ENCODE measurements around the gene SSH2.
"Not testable (repeated sequence)": the region's sequence is repeated elsewhere in the genome, so short reads cannot be mapped to it uniquely, and the experiment has no call there.

The SSH2 gene

DNA sequence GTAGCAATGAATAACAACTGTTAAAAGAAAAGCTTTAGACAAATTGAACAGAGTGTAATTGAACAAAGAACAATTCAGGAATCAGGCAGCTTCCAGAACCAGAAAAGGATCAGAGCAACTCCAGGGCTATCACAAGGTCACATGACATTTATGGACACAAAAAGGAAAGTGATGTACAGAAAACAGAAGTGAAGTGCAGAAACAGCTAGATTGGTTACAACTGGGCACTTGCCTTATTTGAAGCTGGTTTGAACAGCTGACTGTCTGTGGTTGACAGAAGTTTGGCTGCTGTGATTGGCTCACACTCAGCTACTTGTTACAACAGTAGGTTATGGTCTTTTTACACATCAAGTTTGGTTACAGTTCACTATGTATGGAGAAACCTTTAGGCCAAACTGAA lies 26.2 kb upstream of the SSH2 start:
- Histone ChIP-seq H3K4me1 (ENCODE audit: control insufficient read depth, insufficient read depth, low read length) (no peaks in the 10 kb centered on the region), H3K27me3 (ENCODE audit: control insufficient read depth, insufficient read depth, low read length) (no peaks in the 10 kb centered on the region), H3K9me3 (ENCODE audit: control insufficient read depth, insufficient read depth, low read length) (peaks cover 12% of the 10 kb centered on the region), H3K9ac (ENCODE audit: low read depth, low read length) (no peak overlapping the region), H3K36me3 (ENCODE audit: control insufficient read depth, insufficient read depth, low read length) (no peaks in the 10 kb centered on the region), H3K27ac (ENCODE audit: low read depth, low read length) (no peak overlapping the region), H3K4me3 (ENCODE audit: low read depth, low read length) (no peak overlapping the region)

GRCh38 chr17:29954405-29954804 lies 24.4 kb upstream of the SSH2 start:
- Histone ChIP-seq H3K4me3 (ENCODE audit: low read depth, low read length) (no peak overlapping the region), H3K36me3 (ENCODE audit: control insufficient read depth, insufficient read depth, low read length) (no peaks in the 10 kb centered on the region), H3K9me3 (ENCODE audit: control insufficient read depth, insufficient read depth, low read length) (peaks cover 12% of the 10 kb centered on the region), H3K4me1 (ENCODE audit: control insufficient read depth, insufficient read depth, low read length) (no peaks in the 10 kb centered on the region), H3K9ac (ENCODE audit: low read depth, low read length) (no peak overlapping the region), H3K27ac (ENCODE audit: low read depth, low read length) (no peak overlapping the region), H3K27me3 (ENCODE audit: control insufficient read depth, insufficient read depth, low read length) (no peaks in the 10 kb centered on the region)

GRCh38 chr17:29949696-29950095 lies 19.7 kb upstream of the SSH2 start:
- no peak overlapping the region for H3K27ac ChIP-seq (ENCODE audit: low read depth, low read length)
- no peaks in the 10 kb centered on the region for H3K27me3 ChIP-seq (ENCODE audit: control insufficient read depth, insufficient read depth, low read length)
- no peak overlapping the region for H3K9ac ChIP-seq (ENCODE audit: low read depth, low read length)
- peaks cover 11% of the 10 kb centered on the region for H3K9me3 ChIP-seq (ENCODE audit: control insufficient read depth, insufficient read depth, low read length)
- no peak overlapping the region for H3K4me3 ChIP-seq (ENCODE audit: low read depth, low read length)
- H3K4me1 ChIP-seq (ENCODE audit: control insufficient read depth, insufficient read depth, low read length): no peaks in the 10 kb centered on the region
- no peaks in the 10 kb centered on the region for H3K36me3 ChIP-seq (ENCODE audit: control insufficient read depth, insufficient read depth, low read length)

- Histone ChIP-seq H3K27ac (ENCODE audit: low read depth, low read length) (no peak overlapping the region), H3K4me3 (ENCODE audit: low read depth, low read length) (no peak overlapping the region), H3K9ac (ENCODE audit: low read depth, low read length) (no peak overlapping the region)
These were observed 18.6 kb upstream of the SSH2 start for GRCh38 chr17:29948448-29949215.

DNA sequence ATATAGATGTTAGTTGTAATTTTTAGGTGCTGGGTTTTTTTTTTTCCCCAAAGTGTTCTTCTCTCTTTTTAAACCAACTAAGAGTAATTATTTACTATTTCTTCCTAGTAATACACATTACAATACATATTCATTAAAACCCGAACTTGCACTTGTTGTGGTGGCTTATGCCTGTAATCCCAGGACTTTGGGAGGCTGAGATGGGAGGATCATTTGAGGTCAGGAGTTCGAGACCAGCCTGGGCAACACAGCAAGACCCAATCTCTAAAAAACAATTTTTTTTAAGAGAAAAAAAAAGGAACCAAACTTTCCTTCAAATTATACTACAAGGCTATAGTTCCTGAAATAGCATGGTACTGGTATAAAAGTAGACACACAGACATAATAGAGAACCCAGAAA lies 15.3 kb upstream of the SSH2 start:
- H3K36me3 ChIP-seq (ENCODE audit: control insufficient read depth, insufficient read depth, low read length): no peaks in the 10 kb centered on the region
- no peak overlapping the region for H3K9ac ChIP-seq (ENCODE audit: low read depth, low read length)
- no peak overlapping the region for H3K4me3 ChIP-seq (ENCODE audit: low read depth, low read length)
- H3K27me3 ChIP-seq (ENCODE audit: control insufficient read depth, insufficient read depth, low read length): no peaks in the 10 kb centered on the region
- no peaks in the 10 kb centered on the region for H3K9me3 ChIP-seq (ENCODE audit: control insufficient read depth, insufficient read depth, low read length)
- no peaks in the 10 kb centered on the region for H3K4me1 ChIP-seq (ENCODE audit: control insufficient read depth, insufficient read depth, low read length)
- H3K27ac ChIP-seq (ENCODE audit: low read depth, low read length): no peak overlapping the region

More at GRCh38 chr17:29948448-29949215, 18.6 kb upstream of the SSH2 start:
- no peaks in the 10 kb centered on the region for H3K27me3 ChIP-seq (ENCODE audit: control insufficient read depth, insufficient read depth, low read length)
- 0 out of 2 replicates have a peak, but pooled peaks cover under 1% of the 10 kb centered on the region for H3K9me3 ChIP-seq (ENCODE audit: control insufficient read depth, insufficient read depth, low read length)
- H3K36me3 ChIP-seq (ENCODE audit: control insufficient read depth, insufficient read depth, low read length): no peaks in the 10 kb centered on the region
- no peaks in the 10 kb centered on the region for H3K4me1 ChIP-seq (ENCODE audit: control insufficient read depth, insufficient read depth, low read length)

GRCh38 chr17:29941334-29941733 lies 11.3 kb upstream of the SSH2 start, which contains the start of gene EFCAB5:
EFCAB5 (plus strand) TSS chr17:29941634; CDS start chr17:29941797, 163 bp downstream.
- Histone ChIP-seq H3K9ac (ENCODE audit: low read depth, low read length) (no peak within 1 kb of the TSS), H3K4me1 (ENCODE audit: control insufficient read depth, insufficient read depth, low read length) (no peaks in the 10 kb centered on the region), H3K4me3 (ENCODE audit: low read depth, low read length) (no peak within 1 kb of the TSS), H3K9me3 (ENCODE audit: control insufficient read depth, insufficient read depth, low read length) (no peaks in the 10 kb centered on the region), H3K27ac (ENCODE audit: low read depth, low read length) (no peak within 1 kb of the TSS), H3K27me3 (ENCODE audit: control insufficient read depth, insufficient read depth, low read length) (no peaks in the 10 kb centered on the region), H3K36me3 (ENCODE audit: control insufficient read depth, insufficient read depth, low read length) (no peaks in the 10 kb centered on the region)

DNA sequence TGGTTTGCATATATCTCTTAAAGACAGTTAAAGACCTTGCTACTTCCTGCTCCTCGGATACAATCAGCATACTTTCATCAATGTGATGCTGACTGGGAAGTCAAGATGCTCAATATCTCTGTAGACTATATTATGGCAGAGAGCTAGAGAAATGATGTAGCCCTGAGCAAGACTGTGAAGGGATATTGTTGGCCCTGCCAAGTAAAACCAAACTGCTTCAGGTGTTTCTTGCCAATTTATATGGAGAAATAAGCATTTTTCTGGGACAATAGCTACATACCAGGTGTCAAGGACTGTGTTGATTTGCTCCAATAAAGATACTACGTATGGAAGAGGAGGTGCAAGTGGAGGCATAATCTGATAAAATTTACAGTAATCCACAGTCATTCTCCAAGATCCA lies 6.7 kb upstream of the SSH2 start:
- H3K27ac ChIP-seq (ENCODE audit: low read depth, low read length): no peak overlapping the region
- H3K27me3 ChIP-seq (ENCODE audit: control insufficient read depth, insufficient read depth, low read length): no peaks in the 10 kb centered on the region
- no peaks in the 10 kb centered on the region for H3K36me3 ChIP-seq (ENCODE audit: control insufficient read depth, insufficient read depth, low read length)
- no peak overlapping the region for H3K4me3 ChIP-seq (ENCODE audit: low read depth, low read length)
- H3K4me1 ChIP-seq (ENCODE audit: control insufficient read depth, insufficient read depth, low read length): peaks cover 1% of the 10 kb centered on the region; the same call in 1 of the 2 replicates
- no peaks in the 10 kb centered on the region for H3K9me3 ChIP-seq (ENCODE audit: control insufficient read depth, insufficient read depth, low read length)
- no peak overlapping the region for H3K9ac ChIP-seq (ENCODE audit: low read depth, low read length)

DNA sequence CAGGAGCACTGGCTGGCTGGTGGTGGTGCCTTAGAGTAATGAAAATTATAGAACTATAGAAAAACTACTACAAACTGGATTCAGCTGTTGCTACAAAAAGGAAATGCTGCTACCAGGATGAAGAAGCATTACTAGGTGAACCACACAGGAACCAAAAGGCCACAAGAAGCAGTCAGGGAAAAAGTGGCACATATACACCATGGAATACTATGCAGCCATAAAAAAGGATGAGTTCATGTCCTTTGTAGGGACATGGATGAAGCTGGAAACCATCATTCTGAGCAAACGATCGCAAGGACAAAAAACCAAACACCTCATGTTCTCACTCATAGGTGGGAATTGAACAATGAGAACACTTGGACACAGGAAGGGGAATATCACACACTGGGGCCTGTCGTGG lies 5.9 kb upstream of the SSH2 start:
- not testable (repeated sequence) for H3K27me3 ChIP-seq (ENCODE audit: control insufficient read depth, insufficient read depth, low read length); H3K27ac ChIP-seq (ENCODE audit: low read depth, low read length); H3K9ac ChIP-seq (ENCODE audit: low read depth, low read length); H3K9me3 ChIP-seq (ENCODE audit: control insufficient read depth, insufficient read depth, low read length); H3K36me3 ChIP-seq (ENCODE audit: control insufficient read depth, insufficient read depth, low read length); H3K4me3 ChIP-seq (ENCODE audit: low read depth, low read length); H3K4me1 ChIP-seq (ENCODE audit: control insufficient read depth, insufficient read depth, low read length)

GRCh38 chr17:29933379-29933778 lies 3.4 kb upstream of the SSH2 start:
- Histone ChIP-seq H3K4me1 (ENCODE audit: control insufficient read depth, insufficient read depth, low read length) (peaks cover 13% of the 10 kb centered on the region), H3K9ac (ENCODE audit: low read depth, low read length) (no peak overlapping the region), H3K9me3 (ENCODE audit: control insufficient read depth, insufficient read depth, low read length) (no peaks in the 10 kb centered on the region), H3K27me3 (ENCODE audit: control insufficient read depth, insufficient read depth, low read length) (no peaks in the 10 kb centered on the region), H3K4me3 (ENCODE audit: low read depth, low read length) (no peak overlapping the region), H3K27ac (ENCODE audit: low read depth, low read length) (no peak overlapping the region), H3K36me3 (ENCODE audit: control insufficient read depth, insufficient read depth, low read length) (no peaks in the 10 kb centered on the region)

DNA sequence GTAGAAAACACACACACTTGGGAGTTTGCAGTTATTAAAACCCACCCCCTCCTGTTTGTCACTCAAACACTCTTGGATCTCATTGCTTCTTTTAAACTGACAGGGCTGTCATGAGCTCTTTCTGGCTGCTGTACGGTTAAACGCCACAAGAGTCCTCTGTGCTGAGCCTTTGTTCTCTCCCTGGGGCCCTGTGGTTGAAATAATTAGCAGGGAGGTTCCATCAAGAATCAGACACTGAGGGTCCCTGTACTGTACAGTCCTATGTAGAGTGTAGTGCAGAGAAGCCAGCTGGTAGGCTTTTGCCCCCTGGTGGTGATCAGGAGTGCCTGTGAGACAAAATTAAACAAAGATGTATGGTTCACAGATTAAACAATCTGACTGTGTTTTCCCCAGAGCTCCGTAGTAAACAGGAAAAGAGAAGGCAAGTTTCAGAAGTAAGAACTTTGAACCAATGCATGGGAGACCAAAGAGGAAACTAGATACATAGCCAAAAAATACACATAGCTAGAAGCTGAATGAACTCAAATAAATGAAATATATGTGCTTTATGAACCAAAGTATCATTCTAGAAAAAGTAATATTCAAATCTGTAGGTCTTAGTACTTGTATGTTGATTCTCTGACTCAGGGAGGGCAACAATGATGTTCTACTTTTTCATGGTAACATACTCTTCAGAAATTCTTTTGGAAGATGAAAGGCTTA lies 1.4 kb upstream of the SSH2 start:
- Histone ChIP-seq H3K27me3 (ENCODE audit: control insufficient read depth, insufficient read depth, low read length) (no peaks in the 10 kb centered on the region), H3K36me3 (ENCODE audit: control insufficient read depth, insufficient read depth, low read length) (no peaks in the 10 kb centered on the region), H3K4me3 (ENCODE audit: low read depth, low read length) (peak overlapping the region; percentile 78), H3K9ac (ENCODE audit: low read depth, low read length) (no peak overlapping the region), H3K27ac (ENCODE audit: low read depth, low read length) (no peak overlapping the region), H3K9me3 (ENCODE audit: control insufficient read depth, insufficient read depth, low read length) (no peaks in the 10 kb centered on the region), H3K4me1 (ENCODE audit: control insufficient read depth, insufficient read depth, low read length) (peaks cover 17% of the 10 kb centered on the region)

DNA sequence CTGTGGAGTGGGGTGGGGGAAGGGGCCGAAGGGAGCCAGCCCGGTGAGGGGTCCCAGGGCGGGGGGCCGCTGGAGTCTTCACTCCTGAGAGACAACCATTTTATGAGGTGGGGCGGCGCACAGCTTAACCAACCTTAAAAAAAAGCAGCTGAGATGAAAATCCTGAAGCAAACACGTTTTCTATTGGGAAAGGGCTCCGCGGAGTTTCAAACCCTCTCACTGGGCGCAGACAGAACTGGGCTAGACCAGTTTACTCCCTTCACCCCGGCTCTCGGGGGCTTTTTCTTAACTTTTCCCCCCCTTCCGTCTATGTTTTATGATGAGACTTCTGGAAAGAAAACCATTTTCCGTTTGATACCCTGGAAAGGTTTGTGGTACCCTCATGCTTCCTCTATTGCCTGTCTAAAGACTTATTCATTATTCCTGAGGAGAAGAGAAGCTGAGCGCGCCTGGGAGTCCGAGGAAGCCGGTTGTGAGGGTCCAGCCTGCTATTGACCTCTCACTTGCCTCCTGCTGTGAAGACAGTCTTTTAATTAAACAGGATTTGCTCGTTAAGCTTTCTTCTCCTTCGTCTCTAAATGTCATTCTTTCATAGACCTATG lies 482 bp upstream of the SSH2 start:
- Histone ChIP-seq H3K27me3 (ENCODE audit: control insufficient read depth, insufficient read depth, low read length) (no peaks in the 10 kb centered on the region), H3K4me1 (ENCODE audit: control insufficient read depth, insufficient read depth, low read length) (peaks cover 17% of the 10 kb centered on the region), H3K9me3 (ENCODE audit: control insufficient read depth, insufficient read depth, low read length) (no peaks in the 10 kb centered on the region), H3K27ac (ENCODE audit: low read depth, low read length) (peak overlapping the region; percentile 91), H3K36me3 (ENCODE audit: control insufficient read depth, insufficient read depth, low read length) (no peaks in the 10 kb centered on the region), H3K9ac (ENCODE audit: low read depth, low read length) (0 out of 2 replicates have a peak overlapping the region, but pooled peaks have one; percentile 18), H3K4me3 (ENCODE audit: low read depth, low read length) (peak overlapping the region; percentile 78)
